Measurements from ENCODE around the gene MROH8. TPM values are rescaled to one million over a fixed set of nuclear protein-coding genes. Genes with fewer than 3 reads are reported as not detected.

The MROH8 gene
- total and polyA plus RNA-seq, 2 of the 13 experiments (the other 11 are each of a cell fraction or from before 2014, with no cell fraction given) = 2.6 to 5.5 TPM

DNA sequence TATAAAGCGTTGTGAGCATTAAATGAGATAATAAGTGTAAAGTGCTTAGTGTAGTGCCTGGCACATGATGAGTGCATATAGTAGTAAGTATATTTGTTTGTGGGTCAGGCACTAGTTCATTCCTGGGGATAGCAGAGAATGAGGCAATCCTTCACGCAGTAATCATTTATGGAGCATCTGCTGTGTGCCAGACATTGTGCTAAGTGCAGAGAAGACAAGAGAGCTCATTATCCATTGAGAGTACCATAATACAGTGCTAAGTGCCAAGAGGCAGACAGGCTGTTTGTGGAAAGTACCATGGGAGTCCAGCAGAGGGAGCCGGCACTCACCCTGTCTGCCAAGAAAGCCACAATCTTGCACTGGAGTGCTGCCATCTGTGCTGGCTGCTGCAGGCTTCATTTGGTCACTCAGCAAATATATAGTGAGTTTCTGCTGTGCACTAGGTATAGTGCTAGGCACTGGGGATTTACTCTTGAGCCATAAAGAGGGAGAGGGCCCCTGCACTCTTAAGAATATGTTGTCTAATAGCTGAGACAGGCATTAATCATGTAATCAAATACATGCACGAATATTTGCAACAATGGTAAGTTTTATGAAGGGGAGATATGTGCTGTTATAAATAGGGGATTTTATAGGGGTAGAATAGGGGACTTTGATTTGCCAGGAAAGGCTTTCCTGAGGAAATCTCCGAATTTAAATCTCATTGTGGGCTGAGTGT lies 12.9 kb upstream of the MROH8 start (continued):
- TF ChIP-seq, protein P1, sequence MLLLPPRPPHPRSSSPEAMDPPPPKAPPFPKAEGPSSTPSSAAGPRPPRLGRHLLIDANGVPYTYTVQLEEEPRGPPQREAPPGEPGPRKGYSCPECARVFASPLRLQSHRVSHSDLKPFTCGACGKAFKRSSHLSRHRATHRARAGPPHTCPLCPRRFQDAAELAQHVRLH (CRISPR knock-in tag; IDR thresholded peaks at IDR 0.05; ENCODE audit: borderline replicate concordance, low read depth) = peak; percentile 35; the same call in 1 of the 2 replicates
- TF ChIP-seq KLF16 (CRISPR knock-in tag; IDR thresholded peaks at IDR 0.05) = peak in 1 of 2 experiments; percentile 72; a peak in 1 of 4 replicates
- no peak for TF ChIP-seq ZNF749 (CRISPR knock-in tag; IDR thresholded peaks at IDR 0.05; ENCODE audit: borderline replicate concordance)
- TF ChIP-seq, protein P2, sequence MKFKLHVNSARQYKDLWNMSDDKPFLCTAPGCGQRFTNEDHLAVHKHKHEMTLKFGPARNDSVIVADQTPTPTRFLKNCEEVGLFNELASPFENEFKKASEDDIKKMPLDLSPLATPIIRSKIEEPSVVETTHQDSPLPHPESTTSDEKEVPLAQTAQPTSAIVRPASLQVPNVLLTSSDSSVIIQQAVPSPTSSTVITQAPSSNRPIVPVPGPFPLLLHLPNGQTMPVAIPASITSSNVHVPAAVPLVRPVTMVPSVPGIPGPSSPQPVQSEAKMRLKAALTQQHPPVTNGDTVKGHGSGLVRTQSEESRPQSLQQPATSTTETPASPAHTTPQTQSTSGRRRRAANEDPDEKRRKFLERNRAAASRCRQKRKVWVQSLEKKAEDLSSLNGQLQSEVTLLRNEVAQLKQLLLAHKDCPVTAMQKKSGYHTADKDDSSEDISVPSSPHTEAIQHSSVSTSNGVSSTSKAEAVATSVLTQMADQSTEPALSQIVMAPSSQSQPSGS (CRISPR knock-in tag; IDR thresholded peaks at IDR 0.05) = 0 out of 2 replicates have a peak, but pooled peaks have one; percentile 27
- TF ChIP-seq GATAD2A (CRISPR knock-in tag; IDR thresholded peaks at IDR 0.05) = peak; percentile 80
- TF ChIP-seq ZFP36L1 (CRISPR knock-in tag; IDR thresholded peaks at IDR 0.05) = no peak
- TF ChIP-seq SRSF1 (optimal IDR thresholded peaks at IDR 0.05; ENCODE audit: low read depth, low read length) = no peak
- TF ChIP-seq ZNF124 (CRISPR knock-in tag; IDR thresholded peaks at IDR 0.05) = no peak
- TF ChIP-seq PAX8 (CRISPR knock-in tag; IDR thresholded peaks at IDR 0.05; ENCODE audit: borderline replicate concordance) = no peak
- TF ChIP-seq NAIF1 (CRISPR knock-in tag; IDR thresholded peaks at IDR 0.05; ENCODE audit: borderline replicate concordance) = 0 out of 2 replicates have a peak, but pooled peaks have one; percentile 28
- TF ChIP-seq ZNF138 (CRISPR knock-in tag; IDR thresholded peaks at IDR 0.05; ENCODE audit: low read depth) = no peak
- TF ChIP-seq, protein P3, sequence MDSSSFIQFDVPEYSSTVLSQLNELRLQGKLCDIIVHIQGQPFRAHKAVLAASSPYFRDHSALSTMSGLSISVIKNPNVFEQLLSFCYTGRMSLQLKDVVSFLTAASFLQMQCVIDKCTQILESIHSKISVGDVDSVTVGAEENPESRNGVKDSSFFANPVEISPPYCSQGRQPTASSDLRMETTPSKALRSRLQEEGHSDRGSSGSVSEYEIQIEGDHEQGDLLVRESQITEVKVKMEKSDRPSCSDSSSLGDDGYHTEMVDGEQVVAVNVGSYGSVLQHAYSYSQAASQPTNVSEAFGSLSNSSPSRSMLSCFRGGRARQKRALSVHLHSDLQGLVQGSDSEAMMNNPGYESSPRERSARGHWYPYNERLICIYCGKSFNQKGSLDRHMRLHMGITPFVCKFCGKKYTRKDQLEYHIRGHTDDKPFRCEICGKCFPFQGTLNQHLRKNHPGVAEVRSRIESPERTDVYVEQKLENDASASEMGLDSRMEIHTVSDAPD (CRISPR knock-in tag; IDR thresholded peaks at IDR 0.05) = 0 out of 2 replicates have a peak, but pooled peaks have one; percentile 47
- no peak for TF ChIP-seq ZNF562 (CRISPR knock-in tag; IDR thresholded peaks at IDR 0.05; ENCODE audit: borderline replicate concordance)
- TF ChIP-seq MXD4 (CRISPR knock-in tag; IDR thresholded peaks at IDR 0.05) = peak; percentile 36; the same call in 1 of the 2 replicates
- no peak for TF ChIP-seq NR2F1 (CRISPR knock-in tag; IDR thresholded peaks at IDR 0.05)
- TF ChIP-seq JUNB (CRISPR knock-in tag; IDR thresholded peaks at IDR 0.05; ENCODE audit: borderline replicate concordance) = no peak
- TF ChIP-seq, protein P4, sequence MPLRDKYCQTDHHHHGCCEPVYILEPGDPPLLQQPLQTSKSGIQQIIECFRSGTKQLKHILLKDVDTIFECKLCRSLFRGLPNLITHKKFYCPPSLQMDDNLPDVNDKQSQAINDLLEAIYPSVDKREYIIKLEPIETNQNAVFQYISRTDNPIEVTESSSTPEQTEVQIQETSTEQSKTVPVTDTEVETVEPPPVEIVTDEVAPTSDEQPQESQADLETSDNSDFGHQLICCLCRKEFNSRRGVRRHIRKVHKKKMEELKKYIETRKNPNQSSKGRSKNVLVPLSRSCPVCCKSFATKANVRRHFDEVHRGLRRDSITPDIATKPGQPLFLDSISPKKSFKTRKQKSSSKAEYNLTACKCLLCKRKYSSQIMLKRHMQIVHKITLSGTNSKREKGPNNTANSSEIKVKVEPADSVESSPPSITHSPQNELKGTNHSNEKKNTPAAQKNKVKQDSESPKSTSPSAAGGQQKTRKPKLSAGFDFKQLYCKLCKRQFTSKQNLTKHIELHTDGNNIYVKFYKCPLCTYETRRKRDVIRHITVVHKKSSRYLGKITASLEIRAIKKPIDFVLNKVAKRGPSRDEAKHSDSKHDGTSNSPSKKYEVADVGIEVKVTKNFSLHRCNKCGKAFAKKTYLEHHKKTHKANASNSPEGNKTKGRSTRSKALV (CRISPR knock-in tag; IDR thresholded peaks at IDR 0.05) = no peak
- TF ChIP-seq ZNF496 (CRISPR knock-in tag; IDR thresholded peaks at IDR 0.05; ENCODE audit: insufficient replicate concordance) = no peak
- no peak for TF ChIP-seq EP300 (IDR thresholded peaks at IDR 0.05; ENCODE audit: low read depth in 2 of 2, low read length in 2 of 2)
- no peak for TF ChIP-seq EP300 (CRISPR knock-in tag; IDR thresholded peaks at IDR 0.05; ENCODE audit: borderline replicate concordance)
- no peak for TF ChIP-seq ZNF598 (CRISPR knock-in tag; IDR thresholded peaks at IDR 0.05; ENCODE audit: borderline replicate concordance)
- 0 out of 2 replicates have a peak, but pooled peaks have one; percentile 33 for TF ChIP-seq GTF3A (CRISPR knock-in tag; conservative IDR thresholded peaks at IDR 0.05)
- TF ChIP-seq NFIB (CRISPR knock-in tag; IDR thresholded peaks at IDR 0.05; ENCODE audit: borderline replicate concordance) = no peak
- TF ChIP-seq SP1 (IDR thresholded peaks at IDR 0.05) = no peak
- peak; percentile 25; the same call in 1 of the 2 replicates for TF ChIP-seq SP1 (CRISPR knock-in tag; IDR thresholded peaks at IDR 0.05)
- TF ChIP-seq TGIF2 (CRISPR knock-in tag; IDR thresholded peaks at IDR 0.05) = 0 out of 2 replicates have a peak, but pooled peaks have one; percentile 33

Data from HepG2 (cell line).